DMS53 (cell line): Measurements from ENCODE around the gene ITGA7.
"Not testable (repeated sequence)": the region's sequence is repeated elsewhere in the genome, so short reads cannot be mapped to it uniquely, and the experiment has no call there.

Experiments
- DNase-seq: peaks from one replicate; lab custom pipeline; 2025; lab: John Stamatoyannopoulos, UW

ITGA7 gene

DNA sequence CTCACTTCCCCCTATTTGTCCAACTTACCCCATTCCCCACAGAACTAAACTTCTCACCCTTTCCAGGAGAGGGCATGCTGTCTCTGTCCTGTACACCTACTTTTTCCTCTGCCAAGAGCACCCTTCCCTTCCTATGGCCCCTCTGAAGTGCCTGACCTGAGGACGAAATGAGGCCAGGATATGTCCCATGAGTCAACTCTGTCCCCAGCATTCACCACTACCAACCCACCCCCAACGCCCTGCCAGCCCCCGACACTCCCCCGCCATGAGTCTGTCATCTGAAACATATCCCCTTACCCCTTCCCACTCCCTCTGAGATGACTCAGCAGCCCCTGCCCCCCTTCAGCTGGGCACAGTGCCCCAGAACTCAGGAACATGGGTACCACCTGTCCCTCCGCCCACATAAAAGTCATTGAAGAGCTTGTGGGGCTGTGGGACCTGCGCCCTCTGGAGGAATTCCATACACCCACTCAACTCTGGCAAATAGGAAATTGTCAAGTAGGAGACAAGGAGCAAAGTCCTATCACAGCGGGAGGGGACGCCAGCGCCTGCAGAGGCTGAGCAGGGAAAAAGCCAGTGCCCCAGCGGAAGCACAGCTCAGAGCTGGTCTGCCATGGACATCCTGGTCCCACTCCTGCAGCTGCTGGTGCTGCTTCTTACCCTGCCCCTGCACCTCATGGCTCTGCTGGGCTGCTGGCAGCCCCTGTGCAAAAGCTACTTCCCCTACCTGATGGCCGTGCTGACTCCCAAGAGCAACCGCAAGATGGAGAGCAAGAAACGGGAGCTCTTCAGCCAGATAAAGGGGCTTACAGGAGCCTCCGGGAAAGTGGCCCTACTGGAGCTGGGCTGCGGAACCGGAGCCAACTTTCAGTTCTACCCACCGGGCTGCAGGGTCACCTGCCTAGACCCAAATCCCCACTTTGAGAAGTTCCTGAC lies 26.3 kb downstream of the ITGA7 start:
- peak; percentile 92 for DNase-seq

GRCh38 chr12:55679691-55680090 lies 28.0 kb downstream of the ITGA7 start:
- no peak for DNase-seq

DNA sequence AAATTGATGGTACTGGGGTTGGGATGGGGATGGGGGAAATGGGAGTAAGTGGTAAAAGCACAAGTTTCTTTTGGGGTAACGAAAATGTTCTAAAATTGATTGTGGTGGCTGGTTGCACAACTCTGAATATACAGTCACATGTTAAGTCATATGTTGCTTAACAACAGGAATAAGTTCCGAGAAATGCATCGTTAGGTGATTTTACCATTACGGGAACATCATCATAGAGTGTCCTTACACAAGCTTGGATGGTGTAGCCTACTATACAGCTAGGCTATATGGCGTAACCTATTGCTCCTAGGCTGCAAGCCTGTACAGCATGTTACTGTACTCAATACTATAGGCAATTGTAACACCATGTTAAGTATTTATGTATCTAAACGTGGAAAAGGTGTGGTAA lies 31.0 kb downstream of the ITGA7 start:
- DNase-seq, result no peak

- no peak for DNase-seq
These were observed 32.0 kb downstream of the ITGA7 start for GRCh38 chr12:55675666-55676065.

DNA sequence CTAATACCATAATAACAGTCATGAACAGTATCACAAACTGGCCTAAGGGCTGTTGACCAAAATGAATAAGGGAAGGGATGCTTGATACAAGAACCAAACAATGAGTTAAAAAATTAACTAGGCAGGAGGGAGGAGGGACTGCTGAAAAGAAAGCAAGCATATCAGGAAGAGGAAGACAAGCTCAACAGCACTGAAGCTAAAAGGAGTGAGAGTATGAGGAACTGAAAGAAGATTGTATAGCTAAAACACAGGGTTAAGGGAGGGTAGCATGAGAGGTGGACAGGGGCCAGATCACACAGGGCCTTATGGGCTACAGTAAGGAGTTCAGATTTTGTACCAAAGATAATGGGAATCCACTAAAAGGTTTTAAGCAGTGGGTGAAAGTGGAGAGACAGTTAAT lies 34.1 kb downstream of the ITGA7 start:
- no peak for DNase-seq

GRCh38 chr12:55671746-55672145 lies 36.0 kb downstream of the ITGA7 start:
- DNase-seq, result no peak

DNA sequence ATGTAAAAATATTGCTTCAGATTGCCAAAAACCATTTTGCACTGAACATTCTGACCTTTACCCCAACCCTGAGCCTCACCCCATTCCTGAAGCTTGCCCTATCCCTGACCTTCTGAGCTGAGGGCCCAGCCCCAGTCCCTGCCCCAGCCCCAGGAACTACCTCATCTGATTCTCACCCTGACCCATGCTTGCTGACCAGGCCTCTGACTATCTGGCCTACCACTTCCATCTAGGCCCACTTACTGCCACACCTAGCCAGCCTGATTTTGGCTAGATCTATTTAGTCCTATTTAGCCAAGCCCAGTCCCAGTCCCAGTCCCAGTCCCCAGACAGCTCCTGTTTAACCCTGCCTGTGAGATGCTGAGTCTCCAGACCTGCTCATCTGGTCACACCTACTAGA lies 37.4 kb downstream of the ITGA7 start:
- no peak for DNase-seq

- DNase-seq, result no peak
These were observed 41.2 kb downstream of the ITGA7 start for GRCh38 chr12:55666508-55666907.

- no peak for DNase-seq
These were observed 42.9 kb downstream of the ITGA7 start for GRCh38 chr12:55664826-55665225.

DNA sequence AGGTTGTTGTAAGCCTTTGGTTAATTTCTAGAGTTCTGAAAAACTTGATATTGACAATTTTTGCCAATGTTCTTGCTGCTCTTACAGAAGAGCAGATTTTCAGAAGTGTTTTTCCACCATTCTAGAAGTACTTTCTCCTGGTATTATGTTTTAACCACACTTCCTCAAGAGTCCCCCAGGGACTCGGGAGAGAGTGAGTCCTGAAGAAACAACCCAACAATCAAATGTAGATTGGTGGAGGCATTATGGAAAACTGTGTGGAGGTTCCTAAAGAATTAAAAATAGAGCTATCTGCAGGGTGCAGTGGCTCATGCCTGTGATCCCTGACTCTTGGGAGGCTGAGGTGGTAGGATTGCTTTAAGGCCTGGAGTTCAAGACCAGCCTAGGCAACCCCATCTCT lies 44.3 kb downstream of the ITGA7 start:
- DNase-seq, result no peak

- DNase-seq, result peak; percentile 39
These were observed 48.0 kb downstream of the ITGA7 start for GRCh38 chr12:55659486-55660385.

DNA sequence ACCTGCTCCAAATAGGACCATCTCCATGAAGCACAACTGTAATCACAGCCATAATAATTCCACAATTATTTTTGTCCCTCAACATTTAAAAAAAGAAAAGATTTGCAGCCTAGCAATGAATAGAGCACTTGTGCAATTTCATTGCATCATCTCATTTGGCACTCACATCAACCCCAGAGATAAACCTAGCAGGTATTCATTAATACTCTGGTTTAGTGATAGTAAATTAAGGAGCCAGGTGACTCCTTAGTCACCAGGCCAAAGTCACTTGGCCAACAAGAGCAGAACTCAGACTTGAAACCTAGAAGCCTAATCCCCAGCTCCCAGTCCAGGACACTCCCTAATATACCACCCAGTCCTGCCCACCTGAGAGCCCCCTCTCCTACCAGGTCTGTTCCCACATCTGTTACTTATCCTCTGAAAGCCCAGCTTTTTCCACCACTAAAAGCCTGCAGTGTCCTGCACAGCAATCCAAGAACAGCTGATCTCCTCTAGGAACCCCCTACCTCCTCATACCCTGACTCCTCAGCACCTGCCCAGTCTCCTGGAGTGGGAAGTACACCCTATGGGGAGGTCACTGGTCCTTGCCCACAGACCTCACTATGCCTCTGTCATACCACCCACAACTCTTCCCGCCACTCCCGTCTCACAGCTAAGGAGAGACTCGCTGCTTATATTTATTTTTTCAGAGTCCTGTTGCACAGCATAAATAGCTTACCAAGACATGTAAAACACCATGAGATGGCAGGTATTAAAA lies 48.9 kb downstream of the ITGA7 start:
- DNase-seq, result no peak

GRCh38 chr12:55658212-55658611 lies 49.5 kb downstream of the ITGA7 start:
- no peak for DNase-seq

DNA sequence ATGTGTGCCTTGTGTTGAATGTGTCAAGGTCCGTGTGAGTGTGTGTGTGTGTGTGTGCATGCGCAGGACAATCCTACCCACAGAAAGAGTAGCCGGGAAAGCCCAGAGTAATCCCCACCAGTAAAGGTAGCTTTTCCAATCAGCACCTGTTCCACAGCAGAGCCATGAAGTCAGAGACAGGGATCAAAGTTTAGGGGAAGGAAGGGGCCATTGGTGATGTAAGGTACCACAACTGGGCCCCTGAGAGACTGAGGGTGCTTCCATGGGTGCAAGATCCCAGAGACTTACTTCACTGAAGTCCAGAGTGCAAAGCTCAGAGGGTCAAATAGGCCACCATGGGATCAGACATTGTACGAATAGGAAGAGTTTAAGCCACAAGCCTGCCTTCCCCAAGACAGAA lies 50.5 kb downstream of the ITGA7 start:
- DNase-seq, result no peak

- no peak for DNase-seq
These were observed 53.0 kb downstream of the ITGA7 start for GRCh38 chr12:55654511-55655214.

DNA sequence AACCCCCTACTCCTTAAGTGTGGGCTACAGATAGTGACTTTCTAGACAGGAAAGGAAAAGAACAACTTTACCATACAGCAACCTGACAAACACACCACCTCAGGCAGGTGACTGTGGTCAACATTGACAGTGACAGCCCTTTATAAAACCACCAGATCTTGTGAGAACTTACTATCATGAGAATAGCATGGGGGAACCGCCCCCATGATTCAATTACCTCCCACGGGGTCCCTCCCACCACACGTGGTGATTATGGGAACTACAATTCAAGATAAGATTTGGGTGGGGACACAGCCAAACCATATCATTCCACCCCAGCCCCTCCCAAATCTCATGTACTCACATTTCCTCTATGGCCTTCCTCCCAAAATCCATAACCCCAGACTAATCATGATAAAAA lies 54.7 kb downstream of the ITGA7 start:
- no peak for DNase-seq

DNA sequence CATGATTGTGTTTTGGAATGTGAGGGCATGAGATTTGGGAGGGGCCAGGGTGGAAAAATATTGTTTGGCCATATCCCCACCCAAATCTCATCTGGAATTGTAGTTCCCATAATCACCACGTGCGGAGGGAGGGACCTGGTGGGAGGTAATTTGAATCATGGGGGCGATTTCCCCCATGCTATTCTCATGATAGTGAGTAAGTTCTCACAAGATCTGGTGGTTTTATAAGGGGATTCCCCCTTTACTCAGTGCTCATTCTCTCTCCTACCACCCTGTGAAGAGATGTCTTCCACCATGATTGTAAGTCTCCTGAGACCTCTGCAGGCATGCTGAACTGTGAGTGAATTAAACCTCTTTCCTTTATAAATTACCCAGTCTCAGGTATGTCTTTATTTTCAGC lies 55.4 kb downstream of the ITGA7 start:
- DNase-seq, result no peak

- DNase-seq, result no peak
These were observed 56.4 kb downstream of the ITGA7 start for GRCh38 chr12:55651299-55651683.

DNA sequence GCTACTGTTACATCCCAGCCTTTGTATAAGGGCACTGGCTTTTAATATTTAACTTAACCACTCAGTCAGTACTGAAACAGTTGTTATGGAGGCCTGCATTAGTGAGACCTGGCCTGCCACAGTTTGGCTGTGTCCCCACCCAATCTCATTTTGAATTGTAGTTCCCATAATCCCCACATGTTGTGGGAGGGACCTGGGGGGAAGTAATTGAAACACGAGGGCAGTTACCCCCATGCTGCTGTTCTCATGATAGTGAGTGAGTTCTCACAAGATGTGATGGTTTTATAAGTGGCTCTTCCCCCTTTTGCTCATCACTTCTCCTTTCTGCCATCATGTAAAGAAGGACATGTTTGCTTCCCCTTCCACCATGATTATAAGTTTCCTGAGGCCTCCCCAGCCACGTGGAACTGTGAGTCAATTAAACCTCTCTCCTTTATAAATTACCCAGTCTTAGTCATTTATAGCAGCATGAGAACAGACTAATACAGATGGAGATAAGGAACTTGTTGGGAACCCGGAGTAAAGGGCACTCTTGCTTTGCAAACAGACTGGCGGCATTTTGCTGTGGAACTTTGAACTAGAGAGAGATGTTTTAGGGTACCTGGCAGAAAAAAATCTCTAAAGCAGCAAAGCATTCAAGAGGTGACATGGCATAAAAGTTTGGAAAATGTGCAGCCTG lies 56.9 kb downstream of the ITGA7 start:
- not testable (repeated sequence) for DNase-seq

- no peak for DNase-seq
These were observed 60.7 kb downstream of the ITGA7 start for GRCh38 chr12:55647027-55647426.

DNA sequence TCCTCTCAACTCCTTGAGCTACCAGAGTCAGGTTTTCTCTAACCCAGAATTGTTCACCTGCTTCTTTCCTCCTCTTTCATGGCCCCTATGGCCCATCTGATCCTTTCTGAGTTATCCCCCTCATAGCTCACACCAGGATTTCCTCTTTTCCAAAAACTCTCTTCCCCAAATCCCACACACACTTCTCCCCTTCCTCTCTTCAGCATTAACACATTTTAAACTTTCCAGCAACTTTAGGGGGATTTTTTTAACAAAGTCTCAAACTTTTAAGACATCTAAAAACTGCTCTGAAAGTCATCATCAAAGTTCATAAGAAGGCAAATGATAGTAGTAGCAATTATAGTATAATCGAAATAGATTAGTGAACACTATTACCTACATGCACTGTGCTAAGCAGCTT lies 63.1 kb downstream of the ITGA7 start:
- no peak for DNase-seq
